RWPE2 (cell line): ENCODE measurements around the gene TICAM2.
A peak's percentile ranks its signal among the peaks of the same experiment; 100 is the strongest.

Experiments
- ATAC-seq: fragments of 200-7000 bp; cut with Tn5 transposase; 3 replicates; pipeline ENCODE4 v1.9.1; 2021; ENCODE audit warnings: low read depth
- DNase-seq: peaks from one replicate; pipeline ENCODE4 v3.0.0-alpha.2; 2020; ENCODE audit warnings: low spot score
- H3K27ac ChIP-seq: fragments of 450-650 bp; 2 replicates; pipeline ENCODE4 v1.5.1; 2017; ENCODE audit warnings: mild to moderate bottlenecking; ENCODE audit not compliant: poor library complexity, severe bottlenecking
- H3K27me3 ChIP-seq: fragments of 250-450 bp; sonication (Bioruptor Pico); 2 replicates; pipeline ENCODE4 v1.5.1; 2021; ENCODE audit warnings: mild to moderate bottlenecking, moderate library complexity; ENCODE audit not compliant: insufficient read depth, poor library complexity, severe bottlenecking
- H3K36me3 ChIP-seq: fragments of 250-450 bp; sonication (Bioruptor Pico); 2 replicates; pipeline ENCODE4 v1.5.1; 2020; ENCODE audit warnings: low read depth, mild to moderate bottlenecking, moderate library complexity
- H3K4me1 ChIP-seq: fragments of 250-450 bp; sonication (Bioruptor Pico); 2 replicates; pipeline ENCODE4 v1.5.1; 2021; ENCODE audit warnings: mild to moderate bottlenecking, moderate library complexity; ENCODE audit not compliant: insufficient read depth, poor library complexity, severe bottlenecking
- H3K4me3 ChIP-seq: fragments of 250-450 bp; sonication (Bioruptor Pico); 2 replicates; pipeline ENCODE4 v1.5.1; 2021; ENCODE audit warnings: mild to moderate bottlenecking, moderate library complexity; ENCODE audit not compliant: severe bottlenecking
- H3K9me3 ChIP-seq: fragments of 250-450 bp; sonication (Bioruptor Pico); 2 replicates; pipeline ENCODE4 v1.5.1; 2021; ENCODE audit warnings: mild to moderate bottlenecking, moderate library complexity; ENCODE audit not compliant: severe bottlenecking
- TF ChIP-seq, protein P1 (sequence below): fragments of 450-650 bp; IDR thresholded peaks from one replicate; pipeline ENCODE4 v1.5.1; 2017; ENCODE audit warnings: mild to moderate bottlenecking, moderate library complexity; ENCODE audit not compliant: poor library complexity, severe bottlenecking

TICAM2 gene

GRCh38 chr5:115594128-115595047 lies 7.9 kb downstream of the TICAM2 start:
- ATAC-seq (no peak), DNase-seq (no peak)
- H3K27me3 ChIP-seq: no peaks in the 10 kb centered on the region
- no peaks in the 10 kb centered on the region for H3K9me3 ChIP-seq
- no peak overlapping the region for H3K27ac ChIP-seq
- H3K4me1 ChIP-seq: no peaks in the 10 kb centered on the region
- H3K36me3 ChIP-seq: no peaks in the 10 kb centered on the region; the same call in 1 of the 2 replicates
- H3K4me3 ChIP-seq: no peak overlapping the region
- TF ChIP-seq, protein P1, sequence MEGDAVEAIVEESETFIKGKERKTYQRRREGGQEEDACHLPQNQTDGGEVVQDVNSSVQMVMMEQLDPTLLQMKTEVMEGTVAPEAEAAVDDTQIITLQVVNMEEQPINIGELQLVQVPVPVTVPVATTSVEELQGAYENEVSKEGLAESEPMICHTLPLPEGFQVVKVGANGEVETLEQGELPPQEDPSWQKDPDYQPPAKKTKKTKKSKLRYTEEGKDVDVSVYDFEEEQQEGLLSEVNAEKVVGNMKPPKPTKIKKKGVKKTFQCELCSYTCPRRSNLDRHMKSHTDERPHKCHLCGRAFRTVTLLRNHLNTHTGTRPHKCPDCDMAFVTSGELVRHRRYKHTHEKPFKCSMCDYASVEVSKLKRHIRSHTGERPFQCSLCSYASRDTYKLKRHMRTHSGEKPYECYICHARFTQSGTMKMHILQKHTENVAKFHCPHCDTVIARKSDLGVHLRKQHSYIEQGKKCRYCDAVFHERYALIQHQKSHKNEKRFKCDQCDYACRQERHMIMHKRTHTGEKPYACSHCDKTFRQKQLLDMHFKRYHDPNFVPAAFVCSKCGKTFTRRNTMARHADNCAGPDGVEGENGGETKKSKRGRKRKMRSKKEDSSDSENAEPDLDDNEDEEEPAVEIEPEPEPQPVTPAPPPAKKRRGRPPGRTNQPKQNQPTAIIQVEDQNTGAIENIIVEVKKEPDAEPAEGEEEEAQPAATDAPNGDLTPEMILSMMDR: no peak

DNA sequence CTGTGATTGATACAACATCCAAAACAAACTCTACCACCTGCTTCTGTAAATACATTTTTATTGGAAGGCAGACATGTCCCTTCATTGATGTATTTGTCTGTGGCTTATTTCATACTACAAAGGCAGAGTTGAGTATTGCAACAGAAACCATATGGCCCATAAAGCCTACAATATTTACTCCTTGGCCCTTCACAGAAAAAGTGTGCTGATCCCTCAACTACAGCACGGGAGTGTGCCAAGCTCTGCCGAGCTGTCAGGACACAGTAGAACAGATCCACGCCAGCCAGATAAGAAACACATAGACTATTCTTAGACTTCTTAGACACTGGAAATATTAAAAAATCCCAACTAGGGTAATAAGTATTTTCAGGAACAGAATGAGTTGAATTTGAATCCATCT lies 13.2 kb downstream of the TICAM2 start:
- DNase-seq: no peak
- H3K9me3 ChIP-seq: no peaks in the 10 kb centered on the region
- peaks cover 7% of the 10 kb centered on the region for H3K4me1 ChIP-seq
- TF ChIP-seq, protein P1: no peak
- H3K27me3 ChIP-seq: no peaks in the 10 kb centered on the region
- no peak overlapping the region for H3K4me3 ChIP-seq
- ATAC-seq: no peak
- H3K36me3 ChIP-seq: no peaks in the 10 kb centered on the region; the same call in 1 of the 2 replicates
- H3K27ac ChIP-seq: no peak overlapping the region

DNA sequence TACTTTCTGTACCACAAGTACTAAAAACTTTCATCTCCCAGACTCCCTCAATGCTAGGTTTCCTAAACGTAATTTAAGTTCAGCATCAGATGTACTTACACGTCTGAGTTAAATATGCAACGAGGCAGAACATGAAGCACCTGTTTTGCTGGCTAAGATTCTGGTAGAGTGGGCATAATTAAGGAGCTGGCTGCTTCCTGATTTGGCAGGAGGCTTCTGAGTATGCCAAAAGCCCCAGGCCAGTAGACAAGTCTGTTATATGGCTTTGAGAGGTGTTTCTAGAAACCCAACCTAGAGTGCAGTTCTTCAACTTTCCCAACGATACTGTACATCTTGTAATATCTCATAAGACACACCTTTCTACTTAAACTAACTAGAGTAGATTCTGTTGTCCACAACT lies 13.6 kb downstream of the TICAM2 start:
- DNase-seq: no peak
- TF ChIP-seq, protein P1: no peak

GRCh38 chr5:115586525-115587146 lies 15.6 kb downstream of the TICAM2 start:
- TF ChIP-seq, protein P1: peak; percentile 91
- H3K4me1 ChIP-seq: peaks cover 7% of the 10 kb centered on the region
- no peaks in the 10 kb centered on the region for H3K27me3 ChIP-seq
- H3K4me3 ChIP-seq: no peak overlapping the region
- no peak overlapping the region for H3K27ac ChIP-seq
- DNase-seq (no peak), ATAC-seq (0 out of 3 replicates have a peak, but pooled peaks have one; percentile 25)
- no peaks in the 10 kb centered on the region; the same call in 1 of the 2 replicates for H3K36me3 ChIP-seq
- H3K9me3 ChIP-seq: no peaks in the 10 kb centered on the region

More for the DNA sequence above, 13.6 kb downstream of the TICAM2 start:
- Histone ChIP-seq H3K4me1 (peaks cover 7% of the 10 kb centered on the region), H3K9me3 (no peaks in the 10 kb centered on the region), H3K27me3 (no peaks in the 10 kb centered on the region), H3K27ac (no peak overlapping the region), H3K36me3 (no peaks in the 10 kb centered on the region; the same call in 1 of the 2 replicates), H3K4me3 (no peak overlapping the region)
- no peak for ATAC-seq
